Activated B cell treated with CpG ODN at 0.5 μM for 24 hours (primary cell): Measurements from ENCODE around the gene PARS2. TPM values are rescaled to one million over a fixed set of nuclear protein-coding genes. Genes with fewer than 3 reads are reported as not detected.

Experiments used
- ATAC-seq: fragments of 200-7000 bp; cut with Tn5 transposase; one replicate; pipeline ENCODE4 v1.10.0; 2021; ENCODE audit warnings: low read depth, mild to moderate bottlenecking, moderate library complexity
- CTCF ChIA-PET: fragments of 350-600 bp; sonication (Branson Sonifier 250); formaldehyde crosslinking; loops from one replicate; lab custom pipeline; 2021; ENCODE audit warnings: antibody characterized with exemption; lab: Charles Lee
- POLR2A ChIA-PET: fragments of 350-600 bp; sonication (Branson Sonifier 250); formaldehyde crosslinking; loops from one replicate; lab custom pipeline; 2021; ENCODE audit warnings: antibody characterized with exemption; lab: Charles Lee
- DNase-seq: peaks from one replicate; pipeline ENCODE4 v3.0.0; 2022
- H3K27ac Mint-ChIP-seq: one replicate; pipeline ENCODE4 v1.8.0; 2020; ENCODE audit warnings: mixed read lengths
- H3K27me3 Mint-ChIP-seq: one replicate; pipeline ENCODE4 v1.8.0; 2021; ENCODE audit warnings: mixed read lengths
- H3K36me3 Mint-ChIP-seq: one replicate; pipeline ENCODE4 v1.8.0; 2021; ENCODE audit warnings: low read depth, mixed read lengths
- H3K4me1 Mint-ChIP-seq: one replicate; pipeline ENCODE4 v1.8.0; 2021; ENCODE audit warnings: mixed read lengths
- H3K4me3 Mint-ChIP-seq: one replicate; pipeline ENCODE4 v1.8.0; 2020; ENCODE audit warnings: mild to moderate bottlenecking, mixed read lengths
- H3K9me3 Mint-ChIP-seq: one replicate; pipeline ENCODE4 v1.8.0; 2020; ENCODE audit warnings: mixed read lengths
- CTCF ChIP-seq: fragments of 200-600 bp; IDR thresholded peaks from one replicate; pipeline ENCODE4 v1.8.0; 2022; ENCODE audit warnings: antibody characterized with exemption, mild to moderate bottlenecking
- intact Hi-C: fragments of 100-400 bp; cut with micrococcal nuclease; formaldehyde crosslinking; loops from one replicate; pipeline ENCODE4 v1.15.1; 2024
- total RNA-seq: library from RNA; stranded (reverse); gene quantifications from 2 replicates; pipeline ENCODE4 v1.2.3, GENCODE V29; 2022

The PARS2 gene
- total RNA-seq, 1 donor from 2014 or later: 4.3 TPM

- CTCF ChIA-PET: no interaction called here
- H3K4me3 Mint-ChIP-seq: no peak overlapping the region
- POLR2A ChIA-PET: no interaction called here
- DNase-seq (no peak), ATAC-seq (no peak)
- H3K4me1 Mint-ChIP-seq: no peaks in the 10 kb centered on the region
- no peaks in the 10 kb centered on the region for H3K27me3 Mint-ChIP-seq
- no peaks in the 10 kb centered on the region for H3K36me3 Mint-ChIP-seq
- intact Hi-C loops: no loop called here
- no peak overlapping the region for H3K27ac Mint-ChIP-seq
- no peaks in the 10 kb centered on the region for H3K9me3 Mint-ChIP-seq
- TF ChIP-seq CTCF: no peak
Observed at GRCh38 chr1:54750596-54750995, 13.7 kb downstream of the PARS2 start.

- Mint-ChIP-seq H3K27me3 (no peaks in the 10 kb centered on the region), H3K4me3 (no peak overlapping the region), H3K36me3 (peaks cover 6% of the 10 kb centered on the region), H3K9me3 (no peaks in the 10 kb centered on the region), H3K4me1 (no peaks in the 10 kb centered on the region), H3K27ac (no peak overlapping the region)
- ChIA-PET POLR2A (no interaction called here), CTCF (no interaction called here)
- intact Hi-C loops: no loop called here
- DNase-seq (no peak), ATAC-seq (no peak)
- TF ChIP-seq CTCF: no peak
Observed at GRCh38 chr1:54748094-54748835, 16.1 kb downstream of the PARS2 start.

- POLR2A ChIA-PET: no interaction called here
- H3K27ac Mint-ChIP-seq: no peak overlapping the region
- no peak overlapping the region for H3K4me3 Mint-ChIP-seq
Observed at GRCh38 chr1:54745864-54746263, 18.5 kb downstream of the PARS2 start.

GRCh38 chr1:54745274-54745673 is 19.0 kb downstream of the PARS2 start:
- intact Hi-C loops: no loop called here
- DNase-seq (no peak), ATAC-seq (no peak)
- Mint-ChIP-seq H3K4me1 (no peaks in the 10 kb centered on the region), H3K27ac (no peak overlapping the region), H3K27me3 (no peaks in the 10 kb centered on the region), H3K4me3 (no peak overlapping the region), H3K36me3 (peaks cover 33% of the 10 kb centered on the region), H3K9me3 (no peaks in the 10 kb centered on the region)
- POLR2A ChIA-PET: no interaction called here
- TF ChIP-seq CTCF: no peak
- CTCF ChIA-PET: no interaction called here

More at GRCh38 chr1:54745864-54746263, 18.5 kb downstream of the PARS2 start:
- DNase-seq (no peak), ATAC-seq (no peak)
- Mint-ChIP-seq H3K27me3 (no peaks in the 10 kb centered on the region), H3K9me3 (no peaks in the 10 kb centered on the region), H3K36me3 (peaks cover 27% of the 10 kb centered on the region), H3K4me1 (no peaks in the 10 kb centered on the region)
- TF ChIP-seq CTCF: no peak
- intact Hi-C loops: no loop called here
- CTCF ChIA-PET: no interaction called here

- Mint-ChIP-seq H3K27ac (no peak overlapping the region), H3K9me3 (no peaks in the 10 kb centered on the region), H3K27me3 (no peaks in the 10 kb centered on the region), H3K4me3 (no peak overlapping the region), H3K4me1 (no peaks in the 10 kb centered on the region), H3K36me3 (peaks cover 39% of the 10 kb centered on the region)
- ChIA-PET POLR2A (no interaction called here), CTCF (no interaction called here)
- no peak for ATAC-seq
- intact Hi-C loops: no loop called here
- no peak for DNase-seq
- no peak for TF ChIP-seq CTCF
Observed at GRCh38 chr1:54744696-54745095, 19.6 kb downstream of the PARS2 start.
